GM12878 (cell line): Measurements from ENCODE around the gene GNG12. TPM values are rescaled to one million over a fixed set of nuclear protein-coding genes. Genes with fewer than 3 reads are reported as not detected.

Experiments used
- ATAC-seq: fragments of 200-7000 bp; cut with Tn5 transposase; 3 replicates; pipeline ENCODE4 v1.9.1; 2020; ENCODE audit warnings: mild to moderate bottlenecking, moderate library complexity
- BruUV-seq: library from RNA; stranded (reverse); fragments of 400-500 nt; replicated peaks from 2 replicates; lab custom pipeline; 2021; lab: Mats Ljungman, UMichigan
- CTCF ChIA-PET: fragments of 300-600 bp; sonication (Branson Sonifier 250); formaldehyde crosslinking; extraction: SDS; loops from one replicate; lab custom pipeline; 2021; ENCODE audit warnings: inconsistent platforms; lab: Yijun Ruan, JAX
- POLR2A ChIA-PET: fragments of 350-600 bp; formaldehyde crosslinking; extraction: SDS; loops from one replicate; lab custom pipeline; 2021; ENCODE audit warnings: inconsistent platforms; lab: Charles Lee
- RAD21 ChIA-PET: fragments of 300-600 bp; sonication (Branson Sonifier 250); formaldehyde crosslinking; loops from one replicate; lab custom pipeline; 2023; ENCODE audit warnings: antibody characterized with exemption; ENCODE audit not compliant: unreplicated experiment; lab: Charles Lee
- SMC1A ChIA-PET: fragments of 300-600 bp; sonication (Branson Sonifier 250); formaldehyde crosslinking; loops from one replicate; lab custom pipeline; 2023; ENCODE audit not compliant: unreplicated experiment, uncharacterized antibody; lab: Charles Lee
- DNase-seq: peaks from one replicate; pipeline ENCODE4 v3.0.0-alpha.2; 2011; ENCODE audit warnings: low read depth, low spot score
- FAIRE-seq: peaks from 3 replicates; lab custom pipeline; 2011; peaks lifted over from hg19 to GRCh38; lab: Jason Lieb, UNC
- H2AFZ ChIP-seq: 2 replicates; pipeline ENCODE4 v1.6.0; 2011; ENCODE audit warnings: low read depth, low read length, control low read depth; ENCODE audit not compliant: control insufficient read depth
- H3K27ac ChIP-seq: 2 replicates; pipeline ENCODE4 v1.5.1; 2011; ENCODE audit warnings: control low read depth; ENCODE audit not compliant: control insufficient read depth, insufficient read depth
- H3K27me3 ChIP-seq, 2 experiments: replicated peaks in 1 of 2; 2 replicates each; pipeline versions ENCODE4 v1.6.0 to v1.6.1; 2011; ENCODE audit warnings: low read length in 1 of 2; ENCODE audit not compliant: control insufficient read depth in 2 of 2, insufficient read depth in 2 of 2
- H3K36me3 ChIP-seq, 2 experiments: 2 replicates each; pipeline ENCODE4 v1.5.1; 2011; ENCODE audit warnings: low read length in 1 of 2; ENCODE audit not compliant: control insufficient read depth in 2 of 2, insufficient read depth in 2 of 2
- H3K4me1 ChIP-seq: 2 replicates; pipeline ENCODE4 v1.6.1; 2011; ENCODE audit warnings: mild to moderate bottlenecking, low read length, moderate library complexity, mixed read lengths; ENCODE audit not compliant: control insufficient read depth, insufficient read depth
- H3K4me2 ChIP-seq: 2 replicates; pipeline ENCODE4 v1.6.0; 2011; ENCODE audit warnings: control low read depth; ENCODE audit not compliant: control insufficient read depth, insufficient read depth
- H3K4me3 ChIP-seq: fragments of 200-600 bp; sonication (generic); 2 replicates; pipeline ENCODE4 v1.5.1; 2016
- H3K79me2 ChIP-seq: 2 replicates; pipeline ENCODE4 v1.6.0; 2011; ENCODE audit warnings: low read length; ENCODE audit not compliant: control insufficient read depth, insufficient read depth
- H3K9ac ChIP-seq: 2 replicates; pipeline ENCODE4 v1.8.0; 2011; ENCODE audit warnings: low read length, control low read depth, mixed read lengths; ENCODE audit not compliant: control insufficient read depth, insufficient read depth
- H3K9me3 ChIP-seq: replicated peaks from 3 replicates; pipeline ENCODE4 v1.5.1; 2011; ENCODE audit warnings: mild to moderate bottlenecking, low read length; ENCODE audit not compliant: control insufficient read depth, insufficient read depth
- H4K20me1 ChIP-seq: 2 replicates; pipeline ENCODE4 v1.6.0; 2011; ENCODE audit not compliant: control insufficient read depth, insufficient read depth
- DPF2 ChIP-seq: fragments of 450-650 bp; IDR thresholded peaks from 2 replicates; pipeline ENCODE4 v1.6.1; 2017; ENCODE audit warnings: mild to moderate bottlenecking
- WGBS: methylation state at CpG from one replicate; pipeline ENCODE4 v1.1.6; 2016; ENCODE audit warnings: low lambda C conversion rate; ENCODE audit not compliant: insufficient replicate concordance, insufficient coverage; ENCODE audit errors: missing lambda C conversion rate; 5-methylcytosine and 5-hydroxymethylcytosine counted together
- in situ Hi-C: fragments of 300-500 bp; cut with MboI; formaldehyde crosslinking; loops from 9 replicates; pipeline ENCODE4 v1.14.3; 2018; ENCODE audit warnings: mixed read lengths
- intact Hi-C: fragments of 100-400 bp; cut with micrococcal nuclease; formaldehyde crosslinking; loops from one replicate; pipeline ENCODE4 v1.14.2; 2022; ENCODE audit not compliant: unreplicated experiment
- polyA plus RNA-seq, 11 experiments: library from polyadenylated mRNA; depleted of rRNA in 4 of 11; unstranded in 6 of 11; stranded (reverse) in 5 of 11; fragments of >200 nt; fragmentation: Nextera tagmentation in 4 of 11; fragmentation: Illumina TruSeq in 1 of 11; extraction: Ambion mirVana in 4 of 11; extraction: Trizol in 1 of 11; gene quantifications; 1 replicate in 1 of 11; 2 replicates in 10 of 11; pipeline versions ENCODE4 v1.2.1 to v1.2.3, GENCODE V29; 2011 to 2016; ENCODE audit warnings: inconsistent platforms in 2 of 11, missing spikeins in 2 of 11, low read depth in 1 of 11
- total RNA-seq, 4 experiments: library from RNA; depleted of rRNA in 3 of 4; stranded (reverse); fragments of >200 nt in 3 of 4; fragmentation: Illumina TruSeq in 1 of 4; extraction: Trizol in 1 of 4; gene quantifications; 2 replicates each; pipeline versions ENCODE4 v1.2.1 to v1.2.3, GENCODE V29; 2013 to 2021
- TF ChIP-seq, protein P1 (sequence below): fragments of 450-650 bp; formaldehyde crosslinking; IDR thresholded peaks from 2 replicates; pipeline ENCODE4 v1.4.0; 2020; ENCODE audit warnings: mild to moderate bottlenecking, moderate library complexity

GNG12 gene
- total and polyA plus RNA-seq, 10 of the 15 experiments (the other 5 are each of a cell fraction or from before 2014, with no cell fraction given), result 0.22 to 32.8 (median 0.35) TPM

GRCh38 chr1:67749263-67749843 lies 83.9 kb downstream of the GNG12 start:
- no peaks in the 10 kb centered on the region for H3K27me3 ChIP-seq
- 63% methylated on average over 5 of the region's 5 CpGs for WGBS
- ChIA-PET RAD21 (interaction anchor here (0.9 to 4.1 kb wide), 3 partner anchors 11 to 21 kb away, joined by 3 to 23 read pairs (median 8); no protein-coding TSS in a partner anchor), SMC1A (interaction anchor here (0.7 to 14.1 kb wide), 5 partner anchors 8 to 178 kb away, joined by 3 to 227 read pairs (median 5); partner anchors contain the start of gene GADD45A), CTCF (interaction anchor here (0.8 to 4.1 kb wide), 4 partner anchors 11 to 190 kb away, joined by 3 to 31 read pairs (median 4); no protein-coding TSS in a partner anchor), POLR2A (interaction anchor here (1.4 to 2.8 kb wide), 3 partner anchors 10 to 21 kb away, joined by 4 to 9 read pairs (median 6); no protein-coding TSS in a partner anchor)
- H3K9me3 ChIP-seq, result no peaks in the 10 kb centered on the region
- 0 out of 2 replicates have a peak, but pooled peaks have one; percentile 4 for TF ChIP-seq DPF2
- TF ChIP-seq, protein P1, sequence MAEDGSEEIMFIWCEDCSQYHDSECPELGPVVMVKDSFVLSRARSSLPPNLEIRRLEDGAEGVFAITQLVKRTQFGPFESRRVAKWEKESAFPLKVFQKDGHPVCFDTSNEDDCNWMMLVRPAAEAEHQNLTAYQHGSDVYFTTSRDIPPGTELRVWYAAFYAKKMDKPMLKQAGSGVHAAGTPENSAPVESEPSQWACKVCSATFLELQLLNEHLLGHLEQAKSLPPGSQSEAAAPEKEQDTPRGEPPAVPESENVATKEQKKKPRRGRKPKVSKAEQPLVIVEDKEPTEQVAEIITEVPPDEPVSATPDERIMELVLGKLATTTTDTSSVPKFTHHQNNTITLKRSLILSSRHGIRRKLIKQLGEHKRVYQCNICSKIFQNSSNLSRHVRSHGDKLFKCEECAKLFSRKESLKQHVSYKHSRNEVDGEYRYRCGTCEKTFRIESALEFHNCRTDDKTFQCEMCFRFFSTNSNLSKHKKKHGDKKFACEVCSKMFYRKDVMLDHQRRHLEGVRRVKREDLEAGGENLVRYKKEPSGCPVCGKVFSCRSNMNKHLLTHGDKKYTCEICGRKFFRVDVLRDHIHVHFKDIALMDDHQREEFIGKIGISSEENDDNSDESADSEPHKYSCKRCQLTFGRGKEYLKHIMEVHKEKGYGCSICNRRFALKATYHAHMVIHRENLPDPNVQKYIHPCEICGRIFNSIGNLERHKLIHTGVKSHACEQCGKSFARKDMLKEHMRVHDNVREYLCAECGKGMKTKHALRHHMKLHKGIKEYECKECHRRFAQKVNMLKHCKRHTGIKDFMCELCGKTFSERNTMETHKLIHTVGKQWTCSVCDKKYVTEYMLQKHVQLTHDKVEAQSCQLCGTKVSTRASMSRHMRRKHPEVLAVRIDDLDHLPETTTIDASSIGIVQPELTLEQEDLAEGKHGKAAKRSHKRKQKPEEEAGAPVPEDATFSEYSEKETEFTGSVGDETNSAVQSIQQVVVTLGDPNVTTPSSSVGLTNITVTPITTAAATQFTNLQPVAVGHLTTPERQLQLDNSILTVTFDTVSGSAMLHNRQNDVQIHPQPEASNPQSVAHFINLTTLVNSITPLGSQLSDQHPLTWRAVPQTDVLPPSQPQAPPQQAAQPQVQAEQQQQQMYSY (CRISPR knock-in tag), result no peak
- no peak for DNase-seq
- H3K79me2 ChIP-seq, result no peaks in the 10 kb centered on the region
- H2AFZ ChIP-seq, result no peak overlapping the region
- no TSS peak for BruUV-seq
- H3K27ac ChIP-seq, result no peak overlapping the region; the same call in 1 of the 2 replicates
- in situ Hi-C loops, result no loop called here
- H3K4me3 ChIP-seq, result no peak overlapping the region
- FAIRE-seq, result no peak
- no peak overlapping the region; the same call in 1 of the 2 replicates for H3K4me2 ChIP-seq
- peak; percentile 8; the same call in 1 of the 3 replicates for ATAC-seq
- H3K36me3 ChIP-seq, result no peaks in the 10 kb centered on the region
- intact Hi-C loops, result no loop called here
- no peaks in the 10 kb centered on the region for H4K20me1 ChIP-seq
- no peak overlapping the region for H3K9ac ChIP-seq
- peaks cover 16% of the 10 kb centered on the region for H3K4me1 ChIP-seq
